ENCODE data around the gene CALML6.

The CALML6 gene

GRCh38 chr1:1941211-1941841 is 26.3 kb downstream of the CALML6 start:
- in situ Hi-C loops (cut with MboI; ENCODE audit: low sequenced_read_pairs) = no loop called here

- in situ Hi-C loops (cut with MboI; ENCODE audit: low sequenced_read_pairs) = no loop called here
Observed at GRCh38 chr1:1941868-1942752, 27.1 kb downstream of the CALML6 start.

- in situ Hi-C loops (cut with MboI; ENCODE audit: low sequenced_read_pairs) = no loop called here
Observed at GRCh38 chr1:1942753-1943656, 27.9 kb downstream of the CALML6 start.

- in situ Hi-C loops (cut with MboI; ENCODE audit: low sequenced_read_pairs) = no loop called here
Observed at GRCh38 chr1:1943834-1944570, 28.9 kb downstream of the CALML6 start.

GRCh38 chr1:1945782-1946393 is 30.8 kb downstream of the CALML6 start:
- in situ Hi-C loops (cut with MboI; ENCODE audit: low sequenced_read_pairs) = no loop called here

- in situ Hi-C loops (cut with MboI; ENCODE audit: low sequenced_read_pairs) = no loop called here
Observed at GRCh38 chr1:1946540-1946939, 31.5 kb downstream of the CALML6 start.

GRCh38 chr1:1947493-1947892 is 32.4 kb downstream of the CALML6 start:
- in situ Hi-C loops (cut with MboI; ENCODE audit: low sequenced_read_pairs) = no loop called here

- in situ Hi-C loops (cut with MboI; ENCODE audit: low sequenced_read_pairs) = no loop called here
Observed at GRCh38 chr1:1948783-1949182, 33.7 kb downstream of the CALML6 start.

- in situ Hi-C loops (cut with MboI; ENCODE audit: low sequenced_read_pairs) = no loop called here
Observed at GRCh38 chr1:1950940-1951339, 35.9 kb downstream of the CALML6 start.

- in situ Hi-C loops (cut with MboI; ENCODE audit: low sequenced_read_pairs) = no loop called here
Observed at GRCh38 chr1:1954015-1954414, 39.0 kb downstream of the CALML6 start.

GRCh38 chr1:1954831-1955441 is 39.9 kb downstream of the CALML6 start:
- in situ Hi-C loops (cut with MboI; ENCODE audit: low sequenced_read_pairs) = no loop called here

- in situ Hi-C loops (cut with MboI; ENCODE audit: low sequenced_read_pairs) = no loop called here
Observed at GRCh38 chr1:1955621-1956094, 40.6 kb downstream of the CALML6 start.

GRCh38 chr1:1956101-1956500 is 41.0 kb downstream of the CALML6 start:
- in situ Hi-C loops (cut with MboI; ENCODE audit: low sequenced_read_pairs) = no loop called here

GRCh38 chr1:1956586-1957532 is 41.8 kb downstream of the CALML6 start:
- in situ Hi-C loops (cut with MboI; ENCODE audit: low sequenced_read_pairs) = no loop called here

- in situ Hi-C loops (cut with MboI; ENCODE audit: low sequenced_read_pairs) = no loop called here
Observed at GRCh38 chr1:1957533-1957961, 42.5 kb downstream of the CALML6 start.

GRCh38 chr1:1958071-1958541 is 43.0 kb downstream of the CALML6 start:
- in situ Hi-C loops (cut with MboI; ENCODE audit: low sequenced_read_pairs) = no loop called here

- in situ Hi-C loops (cut with MboI; ENCODE audit: low sequenced_read_pairs) = no loop called here
Observed at GRCh38 chr1:1959459-1959839, 44.4 kb downstream of the CALML6 start.

GRCh38 chr1:1959840-1960479 is 44.9 kb downstream of the CALML6 start:
- in situ Hi-C loops (cut with MboI; ENCODE audit: low sequenced_read_pairs) = loop anchor here (5.0 to 10.0 kb wide), 2 partner anchors 77 to 215 kb away; no protein-coding TSS in a partner anchor
